ENCODE measurements around the gene TAB2.
"Not testable (repeated sequence)": the region's sequence is repeated elsewhere in the genome, so short reads cannot be mapped to it uniquely, and the experiment has no call there.

The TAB2 gene

GRCh38 chr6:149422581-149422980 is 105.1 kb downstream of the TAB2 start:
- no peak for DNase-seq

- no peak for DNase-seq
These were observed 106.5 kb downstream of the TAB2 start for GRCh38 chr6:149423964-149424440.

GRCh38 chr6:149425224-149425623 is 107.7 kb downstream of the TAB2 start:
- no peak for DNase-seq

- DNase-seq: no peak
These were observed 108.2 kb downstream of the TAB2 start for GRCh38 chr6:149425754-149426153.

- DNase-seq: peak in 1 of 2 experiments; percentile 15
These were observed 111.1 kb downstream of the TAB2 start for GRCh38 chr6:149428606-149429005.

- peak in 1 of 2 experiments; percentile 12 for DNase-seq
These were observed 112.2 kb downstream of the TAB2 start for GRCh38 chr6:149429427-149430360.

GRCh38 chr6:149431905-149432775 is 114.6 kb downstream of the TAB2 start:
- DNase-seq: peak; percentile 97 to 98

GRCh38 chr6:149433405-149433804 is 115.9 kb downstream of the TAB2 start:
- DNase-seq: peak in 1 of 2 experiments; percentile 8

GRCh38 chr6:149433881-149434280 is 116.4 kb downstream of the TAB2 start:
- DNase-seq: no peak

GRCh38 chr6:149435919-149436586 is 118.5 kb downstream of the TAB2 start:
- peak; percentile 12 to 15 for DNase-seq

- DNase-seq: no peak
These were observed 119.1 kb downstream of the TAB2 start for GRCh38 chr6:149436647-149437046.

GRCh38 chr6:149437212-149437611 is 119.7 kb downstream of the TAB2 start:
- DNase-seq: no peak

GRCh38 chr6:149438855-149439254 is 121.3 kb downstream of the TAB2 start:
- DNase-seq: no peak

GRCh38 chr6:149439626-149440025 is 122.1 kb downstream of the TAB2 start:
- no peak for DNase-seq

GRCh38 chr6:149440735-149441671 is 123.5 kb downstream of the TAB2 start:
- DNase-seq: no peak

- no peak for DNase-seq
These were observed 124.2 kb downstream of the TAB2 start for GRCh38 chr6:149441740-149442139.

GRCh38 chr6:149443411-149444181 is 126.1 kb downstream of the TAB2 start:
- DNase-seq: no peak

GRCh38 chr6:149444360-149445094 is 127.0 kb downstream of the TAB2 start:
- DNase-seq: not testable (repeated sequence)

GRCh38 chr6:149445095-149445466 is 127.6 kb downstream of the TAB2 start:
- peak; percentile 39 to 52 for DNase-seq

GRCh38 chr6:149445573-149445972 is 128.1 kb downstream of the TAB2 start:
- no peak for DNase-seq
